H1 (cell line): Measurements from ENCODE around the gene SLC39A6.

Experiments used
- ASH2L ChIP-seq: fragments of 200-600, 300-600 bp; sonication (generic); IDR thresholded peaks from one replicate; pipeline ENCODE4 v1.7.1; 2017; ENCODE audit warnings: low read length
- CBX5 ChIP-seq: fragments of 300-800, 300-1000 bp; sonication (generic); IDR thresholded peaks from 2 replicates; pipeline ENCODE4 v1.7.1; 2016; ENCODE audit warnings: antibody characterized with exemption, low read length, low read depth
- EP300 ChIP-seq, 2 experiments: IDR thresholded peaks; 1 replicate in 1 of 2; 2 replicates in 1 of 2; pipeline ENCODE4 v1.6.1; 2011 to 2012; ENCODE audit warnings: low read depth in 2 of 2, low read length in 2 of 2, mild to moderate bottlenecking in 2 of 2, borderline replicate concordance in 1 of 2, inconsistent platforms in 1 of 2, moderate library complexity in 1 of 2
- EZH2 ChIP-seq: fragments of 200-600 bp; sonication (generic); IDR thresholded peaks from 2 replicates; pipeline ENCODE4 v1.7.1; 2012; ENCODE audit warnings: low read depth, mild to moderate bottlenecking, moderate library complexity, low read length, inconsistent platforms; ENCODE audit not compliant: severe bottlenecking
- POLR2A ChIP-seq, 2 experiments: IDR thresholded peaks; 1 replicate in 1 of 2; 2 replicates in 1 of 2; pipeline ENCODE4 v1.6.1; 2011; ENCODE audit warnings: low read depth in 2 of 2, low read length in 2 of 2, mild to moderate bottlenecking in 2 of 2; ENCODE audit errors: control extremely low read depth in 1 of 2
- POLR2AphosphoS5 ChIP-seq: IDR thresholded peaks from 2 replicates; pipeline ENCODE4 v1.6.1; 2011; ENCODE audit warnings: low read depth, low read length
- RAD21 ChIP-seq, 2 experiments: IDR thresholded peaks in 1 of 2; conservative IDR thresholded peaks in 1 of 2; 2 replicates each; pipeline ENCODE4 v1.6.1; 2011; ENCODE audit warnings: low read depth in 2 of 2, low read length in 2 of 2, improper control_type of control experiment in 1 of 2, inconsistent platforms in 1 of 2, mild to moderate bottlenecking in 1 of 2, moderate library complexity in 1 of 2
- RNF2 ChIP-seq: fragments of 200-900, 300-1000 bp; sonication (generic); IDR thresholded peaks from 2 replicates; pipeline ENCODE4 v1.7.1; 2016; ENCODE audit warnings: borderline replicate concordance, low read depth, mild to moderate bottlenecking, antibody characterized with exemption, low read length; ENCODE audit not compliant: poor library complexity, severe bottlenecking; ENCODE audit errors: missing control alignments
- SIN3A ChIP-seq, 2 experiments: IDR thresholded peaks in 1 of 2; conservative IDR thresholded peaks in 1 of 2; 2 replicates each; pipeline ENCODE4 v1.6.1; 2011 to 2012; ENCODE audit warnings: low read length in 2 of 2, improper control_type of control experiment in 1 of 2, low read depth in 1 of 2, mild to moderate bottlenecking in 1 of 2
- SUZ12 ChIP-seq: fragments of 200-600 bp; sonication (generic); IDR thresholded peaks from 2 replicates; pipeline ENCODE4 v1.6.1; 2012; ENCODE audit warnings: mild to moderate bottlenecking, inconsistent platforms, low read length, moderate library complexity, mixed read lengths
- YY1 ChIP-seq: IDR thresholded peaks from 2 replicates; pipeline ENCODE4 v1.6.1; 2011; ENCODE audit warnings: low read depth, mild to moderate bottlenecking, low read length
- ZNF274 ChIP-seq: IDR thresholded peaks from 2 replicates; pipeline ENCODE4 v1.7.0; 2012; ENCODE audit warnings: low read length, borderline replicate concordance; ENCODE audit errors: extremely low read depth
- TF ChIP-seq, protein P1 (sequence below), 3 experiments: IDR thresholded peaks; 1 replicate in 2 of 3; 2 replicates in 1 of 3; pipeline versions ENCODE4 v1.5.1 to v1.6.1; 2011; ENCODE audit warnings: low read length in 3 of 3, mild to moderate bottlenecking in 3 of 3, inconsistent platforms in 2 of 3, low read depth in 1 of 3, moderate library complexity in 1 of 3; ENCODE audit not compliant: insufficient read depth in 1 of 3; ENCODE audit errors: control extremely low read depth in 1 of 3
- TF ChIP-seq, protein P2 (sequence below): IDR thresholded peaks from 2 replicates; pipeline ENCODE4 v1.6.1; 2012; ENCODE audit warnings: inconsistent platforms

DNA sequence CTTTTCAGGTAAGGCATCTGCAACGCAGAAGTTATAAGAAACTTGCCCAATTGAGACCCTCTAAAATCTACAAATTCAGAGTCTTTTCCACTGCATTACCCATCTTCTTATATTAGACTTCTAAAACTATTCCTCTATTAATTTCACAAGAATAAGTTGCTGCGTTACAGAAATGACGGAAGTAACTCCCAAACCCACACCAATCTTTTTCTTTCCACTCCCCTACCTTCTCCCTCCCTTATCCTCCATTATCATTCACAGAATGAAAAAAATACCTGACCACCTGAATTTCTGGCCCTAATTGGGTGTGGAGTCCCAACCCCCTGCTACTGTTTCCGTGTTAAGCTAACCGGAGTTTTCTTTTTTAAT lies 62.5 kb downstream of the SLC39A6 start:
- no peak for TF ChIP-seq POLR2A (IDR thresholded peaks at IDR 0.05; ENCODE audit: control extremely low read depth in 1 of 2, low read depth in 2 of 2, low read length in 2 of 2)
- no peak for TF ChIP-seq RAD21 (IDR thresholded peaks at IDR 0.05 in 1 of 2, conservative IDR thresholded peaks at IDR 0.05 in 1 of 2; ENCODE audit: low read depth in 2 of 2, low read length in 2 of 2)
- TF ChIP-seq, protein P1, sequence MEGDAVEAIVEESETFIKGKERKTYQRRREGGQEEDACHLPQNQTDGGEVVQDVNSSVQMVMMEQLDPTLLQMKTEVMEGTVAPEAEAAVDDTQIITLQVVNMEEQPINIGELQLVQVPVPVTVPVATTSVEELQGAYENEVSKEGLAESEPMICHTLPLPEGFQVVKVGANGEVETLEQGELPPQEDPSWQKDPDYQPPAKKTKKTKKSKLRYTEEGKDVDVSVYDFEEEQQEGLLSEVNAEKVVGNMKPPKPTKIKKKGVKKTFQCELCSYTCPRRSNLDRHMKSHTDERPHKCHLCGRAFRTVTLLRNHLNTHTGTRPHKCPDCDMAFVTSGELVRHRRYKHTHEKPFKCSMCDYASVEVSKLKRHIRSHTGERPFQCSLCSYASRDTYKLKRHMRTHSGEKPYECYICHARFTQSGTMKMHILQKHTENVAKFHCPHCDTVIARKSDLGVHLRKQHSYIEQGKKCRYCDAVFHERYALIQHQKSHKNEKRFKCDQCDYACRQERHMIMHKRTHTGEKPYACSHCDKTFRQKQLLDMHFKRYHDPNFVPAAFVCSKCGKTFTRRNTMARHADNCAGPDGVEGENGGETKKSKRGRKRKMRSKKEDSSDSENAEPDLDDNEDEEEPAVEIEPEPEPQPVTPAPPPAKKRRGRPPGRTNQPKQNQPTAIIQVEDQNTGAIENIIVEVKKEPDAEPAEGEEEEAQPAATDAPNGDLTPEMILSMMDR (IDR thresholded peaks at IDR 0.05; ENCODE audit: control extremely low read depth in 1 of 3, insufficient read depth in 1 of 3, low read depth in 1 of 3, low read length in 3 of 3) = no peak
- TF ChIP-seq RNF2 = no peak
- no peak for TF ChIP-seq EZH2
- TF ChIP-seq ASH2L = no peak
- no peak for TF ChIP-seq EP300 (IDR thresholded peaks at IDR 0.05; ENCODE audit: borderline replicate concordance in 1 of 2, low read depth in 2 of 2, low read length in 2 of 2)
- TF ChIP-seq YY1 = no peak
- no peak for TF ChIP-seq POLR2AphosphoS5
- TF ChIP-seq SUZ12 = no peak
- TF ChIP-seq ZNF274 = no peak
- TF ChIP-seq SIN3A (conservative IDR thresholded peaks at IDR 0.05 in 1 of 2, IDR thresholded peaks at IDR 0.05 in 1 of 2; ENCODE audit: low read depth in 1 of 2, low read length in 2 of 2) = no peak
- TF ChIP-seq, protein P2, sequence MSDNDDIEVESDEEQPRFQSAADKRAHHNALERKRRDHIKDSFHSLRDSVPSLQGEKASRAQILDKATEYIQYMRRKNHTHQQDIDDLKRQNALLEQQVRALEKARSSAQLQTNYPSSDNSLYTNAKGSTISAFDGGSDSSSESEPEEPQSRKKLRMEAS = no peak
- TF ChIP-seq CBX5 = no peak
